Naive thymus-derived CD8-positive, alpha-beta T cell (primary cell): ENCODE data around the gene MFSD6L. TPM values are rescaled to one million over a fixed set of nuclear protein-coding genes. Genes with fewer than 3 reads are reported as not detected.

Experiments used
- ATAC-seq, 2 donors: fragments of 150-1000 bp; cut with Tn5 transposase in 1 of 2; sonication (Bioruptor Pico), chemical (Tn5 transposase) in 1 of 2; 1 replicate in 1 of 2; 2 replicates in 1 of 2; pipeline ENCODE4 v1.10.0; 2021; ENCODE audit warnings: mild to moderate bottlenecking in 2 of 2, moderate library complexity in 2 of 2
- POLR2A ChIA-PET: fragments of 350-600 bp; sonication (Branson Sonifier 250); formaldehyde crosslinking; loops from one replicate; lab custom pipeline; 2021; ENCODE audit warnings: antibody characterized with exemption; lab: Charles Lee
- DNase-seq, 10 donors: peaks; one replicate each; pipeline versions ENCODE4 v3.0.0 to v3.0.0-alpha.2; 2020 to 2022
- H3K27ac Mint-ChIP-seq, 10 donors: one replicate each; pipeline ENCODE4 v1.8.0; 2020 to 2022; ENCODE audit warnings: mild to moderate bottlenecking in 10 of 10, mixed read lengths in 10 of 10, moderate library complexity in 4 of 10, inconsistent platforms in 1 of 10
- H3K27me3 Mint-ChIP-seq, 5 donors: one replicate each; pipeline ENCODE4 v1.8.0; 2021 to 2022; ENCODE audit warnings: mixed read lengths in 5 of 5
- H3K36me3 Mint-ChIP-seq, 3 donors: one replicate each; pipeline ENCODE4 v1.8.0; 2020 to 2022; ENCODE audit warnings: mixed read lengths in 3 of 3, mild to moderate bottlenecking in 2 of 3, inconsistent platforms in 1 of 3
- H3K4me1 Mint-ChIP-seq, 4 donors: one replicate each; pipeline ENCODE4 v1.8.0; 2021 to 2022; ENCODE audit warnings: mixed read lengths in 4 of 4
- H3K4me3 Mint-ChIP-seq, 10 donors: one replicate each; pipeline ENCODE4 v1.8.0; 2020 to 2022; ENCODE audit warnings: mild to moderate bottlenecking in 10 of 10, mixed read lengths in 10 of 10, moderate library complexity in 6 of 10, inconsistent platforms in 1 of 10
- H3K9me3 Mint-ChIP-seq, 9 donors: one replicate each; pipeline ENCODE4 v1.8.0; 2020 to 2022; ENCODE audit warnings: mixed read lengths in 9 of 9, mild to moderate bottlenecking in 3 of 9, inconsistent platforms in 1 of 9, moderate library complexity in 1 of 9
- polyA plus RNA-seq, 3 donors: library from polyadenylated mRNA; unstranded; fragments of 300-500 nt; fragmentation: Illumina TruSeq; gene quantifications; one replicate each; pipeline ENCODE4 v1.2.3, GENCODE V29; 2021
- total RNA-seq, 8 experiments: library from RNA in 2 of 8; stranded (reverse) in 2 of 8; gene quantifications; one replicate each; pipeline ENCODE4 v1.2.3 and lab custom pipeline; 2021 to 2026

MFSD6L gene
- total and polyA plus RNA-seq, 5 experiments from 2014 or later: 0.26 TPM; not detected in 4

- H3K4me1 Mint-ChIP-seq: no peaks in the 10 kb centered on the region
- no peak for DNase-seq
- peaks cover 0 to 2% (median 0%) of the 10 kb centered on the region in 3 donors for H3K36me3 Mint-ChIP-seq
- no peaks in the 10 kb centered on the region for H3K27me3 Mint-ChIP-seq
- no peak for ATAC-seq
- H3K27ac Mint-ChIP-seq: no peak overlapping the region
- H3K4me3 Mint-ChIP-seq: no peak overlapping the region
- H3K9me3 Mint-ChIP-seq: no peaks in the 10 kb centered on the region
- POLR2A ChIA-PET: no interaction called here
These were observed 35.9 kb upstream of the MFSD6L start for GRCh38 chr17:8835106-8835505.

DNA sequence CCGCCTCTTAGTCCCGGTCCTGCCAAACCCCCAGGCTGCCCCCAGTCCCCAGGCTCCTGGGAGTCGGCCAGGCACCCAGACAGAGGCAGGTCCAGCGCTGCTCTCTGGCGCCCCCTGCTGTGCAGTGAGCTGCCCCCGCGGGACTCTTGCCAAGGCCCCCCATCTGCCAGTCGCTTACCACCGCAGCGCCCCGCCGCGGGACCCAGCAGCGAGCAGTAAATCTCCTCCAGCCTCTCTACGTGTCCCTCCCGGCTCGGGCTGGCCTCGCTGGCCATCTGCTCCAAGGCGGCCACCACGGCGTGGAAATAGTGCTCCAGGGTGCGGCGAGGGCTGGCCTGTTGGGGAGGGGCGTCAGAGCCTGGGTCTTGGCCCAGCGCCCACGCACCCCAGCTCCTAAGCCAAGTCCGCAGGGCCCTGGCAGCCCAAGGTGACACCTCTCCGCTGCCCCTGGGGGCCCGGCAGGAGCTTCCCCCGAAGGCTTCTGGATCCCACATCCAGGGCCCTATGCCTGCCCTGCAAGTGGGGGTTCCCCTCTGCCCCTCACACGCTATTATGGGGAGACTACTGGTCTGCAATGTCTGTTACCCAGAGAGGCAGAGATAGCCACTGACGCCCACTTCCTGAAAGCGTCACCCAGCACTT is 33.7 kb upstream of the MFSD6L start:
- peak in 4 of 10 donors; percentile 8 to 31 (median 13) for DNase-seq
- H3K27ac Mint-ChIP-seq: peak overlapping the region in 1 of 10 donors; percentile 9
- H3K36me3 Mint-ChIP-seq: peaks cover 0 to 2% (median 0%) of the 10 kb centered on the region in 3 donors
- POLR2A ChIA-PET: interaction anchor here (0.6 kb wide), 1 partner anchor 110 kb away, joined by 3 read pairs; no protein-coding TSS in a partner anchor
- H3K4me3 Mint-ChIP-seq: no peak overlapping the region
- no peaks in the 10 kb centered on the region for H3K27me3 Mint-ChIP-seq
- no peak for ATAC-seq
- no peaks in the 10 kb centered on the region for H3K9me3 Mint-ChIP-seq
- H3K4me1 Mint-ChIP-seq: no peaks in the 10 kb centered on the region

- Mint-ChIP-seq H3K27ac (no peak overlapping the region), H3K36me3 (peaks cover 0 to 2% (median 0%) of the 10 kb centered on the region in 3 donors), H3K27me3 (no peaks in the 10 kb centered on the region), H3K4me1 (peaks cover 0 to 3% (median 0%) of the 10 kb centered on the region in 4 donors), H3K4me3 (no peak overlapping the region), H3K9me3 (no peaks in the 10 kb centered on the region)
- no peak for ATAC-seq
- no peak for DNase-seq
- POLR2A ChIA-PET: interaction anchor here (0.7 kb wide), 1 partner anchor 27 kb away, joined by 4 read pairs; no protein-coding TSS in a partner anchor
These were observed 32.2 kb upstream of the MFSD6L start for GRCh38 chr17:8831234-8831849.

- Mint-ChIP-seq H3K36me3 (peaks cover 0 to under 1% (median 0%) of the 10 kb centered on the region in 3 donors), H3K27ac (no peak overlapping the region), H3K27me3 (no peaks in the 10 kb centered on the region), H3K4me3 (no peak overlapping the region), H3K9me3 (no peaks in the 10 kb centered on the region), H3K4me1 (peaks cover 0 to 3% (median 0%) of the 10 kb centered on the region in 4 donors)
- no peak for DNase-seq
- ATAC-seq: no peak
- POLR2A ChIA-PET: no interaction called here
These were observed 31.0 kb upstream of the MFSD6L start for GRCh38 chr17:8830141-8830540.

DNA sequence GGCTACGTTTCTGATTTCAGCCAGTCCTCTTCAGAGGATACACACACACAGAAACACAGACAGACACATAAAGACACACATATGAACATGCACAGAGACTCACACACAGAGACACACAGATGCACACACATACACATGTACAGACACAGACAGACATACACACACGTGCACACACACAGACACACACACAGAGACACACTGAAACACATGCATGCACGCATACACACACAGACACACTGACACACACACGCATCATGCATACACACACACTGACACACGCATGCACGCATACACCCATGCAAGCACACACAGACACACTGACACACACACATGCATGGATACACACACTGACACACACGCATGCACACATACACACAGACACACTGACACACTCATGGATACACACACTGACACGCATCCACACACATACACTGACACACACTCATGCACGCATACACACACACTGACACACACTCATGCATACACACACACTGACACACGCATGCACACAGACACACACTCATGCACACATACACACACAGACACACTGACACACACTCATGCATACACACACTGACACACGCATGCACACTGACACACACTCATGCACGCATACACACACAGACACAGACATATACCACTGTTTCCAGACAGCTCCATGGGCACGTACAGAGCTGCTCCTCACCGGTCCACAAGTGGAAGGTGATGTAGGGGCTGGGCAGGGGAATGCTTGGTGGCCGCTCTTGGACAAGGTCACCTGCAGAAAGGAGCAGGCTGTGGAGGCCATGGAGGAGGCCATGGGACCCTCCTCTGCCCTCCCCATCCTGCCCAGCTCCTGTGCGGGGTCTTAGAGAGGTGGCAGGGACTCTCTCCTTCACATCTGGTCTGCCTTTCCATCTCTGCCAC is 30.1 kb upstream of the MFSD6L start:
- POLR2A ChIA-PET: no interaction called here
- Mint-ChIP-seq H3K27ac (no peak overlapping the region), H3K27me3 (no peaks in the 10 kb centered on the region)

GRCh38 chr17:8828517-8828875 is 29.3 kb upstream of the MFSD6L start:
- ATAC-seq (no peak), DNase-seq (no peak)
- Mint-ChIP-seq H3K4me1 (peaks cover 0 to 3% (median 0%) of the 10 kb centered on the region in 4 donors), H3K27ac (no peak overlapping the region), H3K4me3 (no peak overlapping the region), H3K36me3 (peaks cover 0 to 9% (median 4%) of the 10 kb centered on the region in 3 donors), H3K27me3 (no peaks in the 10 kb centered on the region), H3K9me3 (peaks cover 0 to 8% (median 0%) of the 10 kb centered on the region in 9 donors)
- POLR2A ChIA-PET: no interaction called here

More for the DNA sequence above, 30.1 kb upstream of the MFSD6L start:
- Mint-ChIP-seq H3K4me3 (no peak overlapping the region), H3K36me3 (peaks cover 0 to 7% (median 0%) of the 10 kb centered on the region in 3 donors), H3K4me1 (peaks cover 0 to 3% (median 0%) of the 10 kb centered on the region in 4 donors), H3K9me3 (peaks cover 0 to 8% (median 0%) of the 10 kb centered on the region in 9 donors)
- DNase-seq (no peak), ATAC-seq (no peak)

- Mint-ChIP-seq H3K27ac (peak overlapping the region in 1 of 10 donors; percentile 11), H3K27me3 (no peaks in the 10 kb centered on the region), H3K9me3 (peaks cover 0 to 8% (median 0%) of the 10 kb centered on the region in 9 donors), H3K36me3 (peaks cover 2 to 9% (median 6%) of the 10 kb centered on the region in 3 donors), H3K4me3 (no peak overlapping the region), H3K4me1 (peaks cover 0 to 6% (median 0%) of the 10 kb centered on the region in 4 donors)
- ATAC-seq (no peak), DNase-seq (no peak)
- POLR2A ChIA-PET: no interaction called here
These were observed 27.8 kb upstream of the MFSD6L start for GRCh38 chr17:8826808-8827435.

DNA sequence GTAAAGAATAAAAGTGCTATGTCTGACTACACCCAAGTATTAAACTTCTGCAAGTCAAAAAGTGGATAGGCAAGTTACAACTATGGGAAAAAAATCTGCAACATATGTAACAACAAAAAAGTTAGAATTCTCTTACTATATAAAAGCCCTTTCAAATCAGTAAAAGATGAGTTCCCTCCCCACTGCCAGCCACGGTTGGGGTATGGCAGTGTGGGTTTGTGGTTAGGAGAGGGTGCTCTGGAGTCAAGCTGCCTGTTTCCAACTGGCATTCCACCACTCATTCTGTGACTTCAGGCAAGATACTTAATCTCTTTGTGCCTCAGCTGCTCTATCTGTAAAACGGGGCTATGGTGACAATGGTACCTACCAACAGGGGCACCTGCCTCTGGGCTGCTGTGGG is 26.6 kb upstream of the MFSD6L start:
- Mint-ChIP-seq H3K27me3 (no peaks in the 10 kb centered on the region), H3K36me3 (peaks cover 2 to 9% (median 6%) of the 10 kb centered on the region in 3 donors), H3K27ac (peak overlapping the region in 1 of 10 donors; percentile 52), H3K4me1 (peaks cover 0 to 8% (median 0%) of the 10 kb centered on the region in 4 donors), H3K4me3 (no peak overlapping the region), H3K9me3 (peaks cover 0 to 8% (median 0%) of the 10 kb centered on the region in 9 donors)
- POLR2A ChIA-PET: no interaction called here
- DNase-seq: no peak
- no peak for ATAC-seq

- no peak for ATAC-seq
- H3K36me3 Mint-ChIP-seq: peaks cover 2 to 9% (median 6%) of the 10 kb centered on the region in 3 donors
- H3K4me1 Mint-ChIP-seq: peaks cover 0 to 8% (median 0%) of the 10 kb centered on the region in 4 donors
- DNase-seq: no peak
- H3K4me3 Mint-ChIP-seq: no peak overlapping the region
- H3K9me3 Mint-ChIP-seq: peaks cover 0 to 8% (median 0%) of the 10 kb centered on the region in 9 donors
- H3K27ac Mint-ChIP-seq: no peak overlapping the region
- POLR2A ChIA-PET: no interaction called here
- H3K27me3 Mint-ChIP-seq: no peaks in the 10 kb centered on the region
These were observed 24.1 kb upstream of the MFSD6L start for GRCh38 chr17:8823279-8823678.

DNA sequence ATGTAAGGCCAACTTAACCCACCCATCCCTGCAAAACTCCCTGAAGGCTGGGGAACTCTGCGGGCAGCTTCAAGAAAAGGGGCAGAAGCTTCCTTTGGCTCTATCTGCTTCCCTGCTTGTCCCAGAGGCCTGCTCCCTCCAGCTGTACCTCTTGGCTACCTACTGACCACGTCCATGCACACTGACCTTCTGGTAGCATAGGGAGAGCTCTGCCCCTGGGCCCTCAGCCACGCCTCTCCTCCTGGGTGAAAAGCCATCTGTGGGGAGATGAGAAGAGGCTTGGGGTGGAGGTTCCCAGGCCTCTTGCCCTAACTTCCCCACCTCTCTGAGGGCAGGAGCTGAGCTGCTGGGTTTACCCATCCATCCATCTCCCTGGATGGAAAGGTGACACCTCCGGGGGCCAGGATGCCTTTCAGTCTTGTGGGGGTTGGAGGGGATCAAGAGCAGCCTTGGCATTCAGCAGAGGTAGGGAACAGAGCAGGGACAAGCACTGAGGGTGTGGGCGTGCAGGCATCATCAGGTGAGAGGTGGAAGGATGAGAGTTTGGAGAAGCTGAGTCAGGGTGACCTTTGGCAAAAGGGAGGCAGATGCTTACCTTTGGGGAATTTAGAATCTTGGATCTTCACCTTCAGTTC is 23.4 kb upstream of the MFSD6L start:
- peak overlapping the region in 1 of 10 donors; percentile 83 for H3K27ac Mint-ChIP-seq
- peaks cover 2 to 9% (median 6%) of the 10 kb centered on the region in 3 donors for H3K36me3 Mint-ChIP-seq
- no peaks in the 10 kb centered on the region for H3K27me3 Mint-ChIP-seq
- POLR2A ChIA-PET: no interaction called here
- H3K4me3 Mint-ChIP-seq: no peak overlapping the region
- H3K9me3 Mint-ChIP-seq: peaks cover 0 to 8% (median 0%) of the 10 kb centered on the region in 9 donors
- no peak for DNase-seq
- peaks cover 0 to 8% (median 0%) of the 10 kb centered on the region in 4 donors for H3K4me1 Mint-ChIP-seq
- ATAC-seq: no peak

GRCh38 chr17:8821446-8822105 is 22.4 kb upstream of the MFSD6L start:
- Mint-ChIP-seq H3K4me3 (no peak overlapping the region), H3K27ac (no peak overlapping the region), H3K27me3 (no peaks in the 10 kb centered on the region), H3K36me3 (peaks cover 2 to 9% (median 6%) of the 10 kb centered on the region in 3 donors), H3K4me1 (peaks cover 0 to 5% (median 0%) of the 10 kb centered on the region in 4 donors), H3K9me3 (peaks cover 0 to 8% (median 0%) of the 10 kb centered on the region in 9 donors)
- DNase-seq (no peak), ATAC-seq (no peak)
- POLR2A ChIA-PET: no interaction called here
